ENCODE data around the gene EHMT1.

EHMT1 gene

DNA sequence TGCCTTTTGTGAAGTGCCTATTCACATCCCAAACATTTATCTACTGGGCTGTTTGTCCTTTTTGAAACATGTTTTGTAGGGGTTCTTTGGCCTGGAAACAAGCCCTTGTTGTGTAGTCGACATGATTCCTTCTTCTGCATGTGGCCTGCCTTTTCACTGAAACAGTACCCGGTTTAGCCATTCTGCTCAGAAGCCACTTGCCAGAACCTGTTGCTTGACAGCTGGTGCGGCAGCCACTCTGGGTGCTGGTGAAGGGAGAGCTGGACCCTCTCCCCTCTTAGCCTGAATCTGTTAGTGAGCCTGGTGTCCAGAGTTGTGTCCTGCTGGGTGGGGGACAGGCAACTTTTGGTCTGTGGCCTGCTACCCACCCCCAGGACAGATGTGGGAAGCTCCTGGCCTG, 129.9 kb downstream of the EHMT1 start:
- no peak for DNase-seq

DNA sequence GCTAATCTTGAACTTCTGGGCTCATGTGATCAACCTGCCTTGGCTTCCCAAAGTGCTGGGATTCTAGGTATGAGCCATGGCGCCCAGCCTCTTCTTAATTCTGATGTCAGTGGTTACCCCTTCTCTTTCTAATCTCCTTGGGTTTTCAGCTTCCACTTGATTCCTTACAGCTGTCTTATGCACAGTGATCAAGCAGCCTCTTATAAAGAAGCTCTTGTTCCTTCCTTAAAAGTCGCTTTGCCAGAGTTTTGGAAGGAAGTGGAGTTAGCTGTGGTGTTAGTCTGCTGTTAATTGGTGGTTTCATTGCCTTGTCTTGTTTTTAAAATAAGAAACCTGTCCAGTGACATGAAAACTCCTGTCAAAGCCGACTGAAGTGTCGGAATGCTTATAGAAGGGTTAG, 130.7 kb downstream of the EHMT1 start:
- no peak for DNase-seq

DNA sequence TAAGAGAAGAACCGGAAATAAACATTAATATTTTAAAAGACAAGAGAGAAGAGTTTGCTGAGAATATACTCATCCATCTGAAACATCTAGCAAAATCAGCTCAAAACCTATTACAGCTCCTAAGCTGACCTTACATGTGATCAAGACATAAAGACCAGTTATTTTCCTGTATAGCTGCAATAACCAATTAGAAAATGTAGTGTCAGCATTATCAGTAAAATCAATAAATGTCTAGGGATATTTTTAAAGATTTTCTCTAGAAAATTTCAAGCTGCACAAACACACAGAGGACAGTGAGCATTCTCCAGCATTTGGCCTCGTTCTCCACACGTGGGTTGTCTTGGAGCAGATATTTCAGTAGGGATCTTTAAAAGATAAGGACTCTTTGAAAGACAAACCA, 131.2 kb downstream of the EHMT1 start:
- DNase-seq = no peak

DNA sequence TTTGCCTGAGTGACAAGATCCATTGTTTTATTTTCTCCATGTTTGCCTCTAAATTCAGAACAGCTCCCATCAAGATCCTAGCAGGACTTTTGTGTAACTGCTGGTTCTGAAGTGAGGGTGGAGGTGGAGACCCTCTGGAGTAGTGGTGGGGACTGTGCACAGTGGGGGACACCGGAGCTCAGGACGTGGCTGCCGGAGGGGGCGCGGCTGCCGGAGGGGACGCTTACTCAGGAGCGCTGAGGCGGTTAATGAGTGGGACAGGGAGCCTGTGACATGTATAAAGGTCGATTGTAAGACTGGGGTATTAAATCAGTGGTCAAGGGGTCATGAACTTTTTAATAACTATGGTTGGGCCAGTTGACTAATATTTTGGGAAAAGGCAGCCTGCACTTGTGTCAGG, 131.8 kb downstream of the EHMT1 start:
- DNase-seq = no peak

DNA sequence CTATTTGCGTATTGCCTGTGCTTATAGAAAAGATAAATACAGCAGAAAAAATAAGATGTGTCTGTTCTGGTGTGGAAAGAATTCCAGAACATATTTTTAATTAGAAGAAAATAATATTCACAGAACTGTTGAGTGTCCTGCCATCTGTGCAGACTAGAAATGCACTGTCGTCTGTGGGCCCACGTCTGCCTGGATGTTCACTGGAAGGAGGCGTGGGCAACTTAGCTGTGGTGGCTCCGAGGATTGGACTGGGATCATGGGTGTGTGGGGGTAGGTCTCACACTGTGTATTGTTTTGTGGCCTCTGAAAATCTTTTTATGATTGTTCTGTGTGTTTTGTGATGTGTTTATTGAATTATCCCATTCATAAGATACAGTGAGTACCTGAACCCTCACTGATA, 132.8 kb downstream of the EHMT1 start:
- DNase-seq = no peak

DNA sequence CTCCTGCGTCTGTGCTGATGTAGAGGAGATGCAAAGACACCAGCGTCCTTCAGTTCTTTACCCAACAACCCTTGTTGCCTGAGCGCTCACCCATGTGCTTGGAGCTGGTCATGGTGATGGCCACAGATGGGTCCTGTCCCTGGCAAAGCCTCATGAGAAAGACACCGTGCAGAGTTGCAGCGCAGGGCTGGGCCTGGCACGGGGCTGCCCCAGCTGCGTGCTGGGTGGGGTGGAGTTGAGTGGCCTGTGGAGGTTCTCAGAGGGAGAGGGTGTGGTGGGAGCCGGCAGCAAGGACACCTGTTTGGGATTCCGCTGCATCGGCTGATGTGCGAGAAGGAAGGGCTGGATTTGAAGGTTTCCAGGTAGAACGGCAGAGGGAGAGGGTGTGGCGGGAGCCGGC, 133.6 kb downstream of the EHMT1 start:
- no peak for DNase-seq

DNA sequence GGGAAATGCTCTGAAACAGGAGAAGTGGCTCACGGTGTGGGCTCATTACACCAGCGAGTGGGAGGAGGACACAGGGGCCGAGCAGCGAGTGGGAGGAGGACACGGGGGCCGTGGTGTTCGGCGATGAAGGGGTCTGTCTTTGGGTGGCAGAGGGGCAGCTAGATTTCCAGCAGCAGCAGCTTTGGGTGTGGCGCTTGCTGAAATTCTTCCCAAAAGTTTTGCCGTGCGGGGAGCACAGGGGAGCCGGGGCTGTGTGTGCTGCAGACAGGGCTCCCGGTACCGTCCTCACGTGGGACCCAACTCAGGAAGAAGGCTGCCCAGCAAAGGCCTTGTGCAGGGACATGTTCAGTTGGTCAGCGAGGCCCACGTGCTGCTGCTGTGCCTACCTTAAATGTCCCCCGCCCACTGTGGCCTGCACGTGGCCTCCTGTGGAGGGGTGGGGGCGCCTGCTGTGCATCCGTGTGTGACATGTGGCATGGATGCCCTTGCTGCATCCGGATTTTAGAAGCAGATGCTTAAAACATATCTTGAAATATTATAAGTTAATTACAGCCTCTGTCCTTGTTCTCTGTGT, 134.5 kb downstream of the EHMT1 start:
- no peak for DNase-seq

DNA sequence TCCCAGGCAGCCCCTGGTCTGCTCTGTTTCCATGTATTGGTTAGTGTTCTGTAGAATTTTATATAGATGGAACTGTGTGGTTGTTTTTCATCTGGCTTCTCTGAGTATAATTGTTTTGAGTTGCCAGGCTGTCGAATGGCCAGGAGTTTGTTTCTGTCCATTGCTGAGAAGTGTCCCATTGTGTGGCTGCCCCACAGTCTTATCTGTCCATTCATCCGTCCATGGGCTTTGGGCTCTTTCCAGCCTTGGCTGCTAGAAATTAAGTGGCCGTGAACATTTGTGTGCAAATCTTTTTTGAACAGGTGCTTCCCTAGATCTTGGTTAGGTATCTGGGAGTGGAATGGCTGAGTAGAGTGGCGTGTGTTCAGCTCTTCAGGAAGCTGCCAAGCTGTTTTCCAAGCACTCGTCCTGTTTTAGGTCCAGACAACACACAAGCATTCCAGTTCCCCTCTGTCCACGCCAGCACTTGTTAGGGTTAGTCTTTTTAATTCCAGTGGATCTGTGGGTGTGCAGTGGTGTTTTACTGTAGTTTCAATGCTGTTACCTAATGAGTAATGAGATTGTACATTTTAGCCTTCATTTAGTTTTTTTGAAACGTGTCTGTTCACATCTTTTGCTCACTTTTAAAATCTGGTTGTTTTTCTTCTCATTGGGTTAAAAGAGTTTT, 136.6 kb downstream of the EHMT1 start:
- no peak for DNase-seq

DNA sequence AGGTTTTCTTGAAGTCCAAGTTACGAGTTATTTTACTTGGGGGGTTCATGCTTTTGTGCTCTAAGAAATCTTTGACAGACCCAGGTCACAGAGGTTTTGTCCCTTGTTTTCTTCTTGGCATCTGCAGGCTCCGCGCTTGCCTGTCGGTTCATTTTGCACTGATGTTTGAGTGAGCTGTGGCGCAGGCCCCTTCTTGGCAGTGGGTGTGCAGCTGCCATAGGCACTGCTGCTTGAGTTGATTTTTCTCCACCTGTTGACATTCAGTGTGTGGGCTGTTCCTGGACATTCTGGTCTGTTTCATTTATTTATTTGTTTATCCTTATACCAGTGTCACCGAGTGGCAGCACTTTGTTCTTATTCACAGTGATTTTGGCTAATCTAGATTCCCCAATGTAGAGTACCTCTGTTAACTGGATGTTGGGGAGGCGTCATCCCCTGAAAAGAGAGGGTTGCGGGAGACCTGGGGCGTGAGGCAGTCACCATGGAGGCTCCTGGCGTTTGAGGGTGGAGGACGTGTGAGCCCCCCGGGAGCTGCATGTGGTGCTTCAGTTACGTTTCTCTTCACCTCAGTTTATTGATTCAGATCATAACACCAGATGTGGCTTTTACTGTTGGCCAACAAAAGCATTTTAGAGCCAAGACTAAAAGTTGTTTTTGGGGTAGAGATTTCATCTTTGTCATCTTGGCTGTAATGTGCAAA, 137.4 kb downstream of the EHMT1 start:
- DNase-seq = no peak

DNA sequence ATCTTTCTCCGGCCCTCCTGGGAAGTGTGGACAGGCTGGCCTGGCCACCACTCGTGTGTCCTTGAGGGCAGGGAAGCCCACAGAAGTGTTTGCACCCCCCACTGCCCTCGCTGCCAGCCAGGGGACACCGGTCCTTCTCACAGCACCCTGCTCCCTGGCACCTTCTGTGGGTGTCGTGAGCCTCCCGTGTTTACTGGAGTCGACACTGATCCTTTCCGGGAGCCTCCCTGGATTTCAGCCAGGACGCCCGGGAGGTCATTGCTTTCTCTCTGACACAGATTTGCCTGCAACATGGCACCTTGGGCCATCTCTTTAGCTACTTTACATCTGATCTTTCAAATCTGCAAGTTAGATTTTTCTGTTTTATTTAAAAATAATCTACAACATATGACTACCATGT, 138.3 kb downstream of the EHMT1 start:
- DNase-seq = no peak

DNA sequence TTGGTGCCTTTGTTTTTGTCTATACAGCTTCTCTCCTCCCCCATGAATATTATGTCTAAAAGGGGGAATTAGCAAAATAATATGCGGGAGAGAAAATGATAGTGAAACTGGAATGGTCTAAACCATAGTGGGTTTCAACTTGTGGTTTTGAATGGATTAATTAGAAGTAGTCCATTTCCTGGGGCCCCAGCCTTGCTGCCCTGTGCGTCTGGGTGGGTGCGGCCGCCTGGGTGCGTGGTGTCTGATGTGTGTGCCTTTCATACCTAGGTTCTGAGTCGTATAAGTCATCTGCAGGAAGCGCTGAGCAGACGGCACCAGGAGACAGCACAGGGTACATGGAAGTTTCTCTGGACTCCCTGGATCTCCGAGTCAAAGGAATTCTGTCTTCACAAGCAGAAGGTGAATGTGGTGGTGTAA, 138.8 kb downstream of the EHMT1 start:
- DNase-seq = no peak

DNA sequence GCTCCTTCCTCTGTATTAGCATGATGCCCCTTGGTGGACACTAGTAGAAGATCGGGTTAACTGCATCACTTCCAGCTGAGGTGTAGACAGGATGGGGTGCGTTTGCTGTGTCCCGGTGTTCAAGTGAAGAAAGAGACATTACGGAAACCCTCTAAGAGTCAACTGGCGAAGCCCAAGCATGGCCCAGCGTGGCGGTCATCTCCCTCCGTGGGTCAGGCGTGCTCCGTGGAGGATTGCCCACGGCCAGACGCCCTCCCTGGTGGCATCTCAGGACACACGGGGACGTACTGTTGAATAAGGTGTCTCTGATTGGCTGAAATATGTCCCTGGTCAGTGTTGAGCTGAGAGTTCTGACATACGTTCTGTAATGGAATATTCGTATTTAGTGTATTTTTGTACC, 139.3 kb downstream of the EHMT1 start:
- DNase-seq = no peak

DNA sequence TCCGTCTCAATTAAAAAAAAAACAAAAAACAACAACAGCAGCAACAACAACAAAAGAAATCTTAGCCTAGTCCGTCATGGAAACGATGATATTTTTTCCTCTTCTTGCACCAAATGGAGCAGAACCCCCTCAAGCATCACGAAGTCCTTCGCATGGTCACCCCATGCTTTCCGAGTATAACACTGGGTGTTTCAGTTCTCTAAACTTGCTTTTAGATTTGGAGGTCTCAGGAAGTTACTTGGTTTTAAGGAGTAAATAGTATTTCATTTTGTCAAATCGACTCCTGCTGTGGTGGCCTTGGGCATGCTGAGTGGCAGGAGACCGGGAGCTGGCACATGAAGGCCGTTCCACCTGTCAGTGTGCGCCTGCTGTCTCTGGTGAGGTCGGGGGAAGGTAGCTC, 140.3 kb downstream of the EHMT1 start:
- no peak for DNase-seq

DNA sequence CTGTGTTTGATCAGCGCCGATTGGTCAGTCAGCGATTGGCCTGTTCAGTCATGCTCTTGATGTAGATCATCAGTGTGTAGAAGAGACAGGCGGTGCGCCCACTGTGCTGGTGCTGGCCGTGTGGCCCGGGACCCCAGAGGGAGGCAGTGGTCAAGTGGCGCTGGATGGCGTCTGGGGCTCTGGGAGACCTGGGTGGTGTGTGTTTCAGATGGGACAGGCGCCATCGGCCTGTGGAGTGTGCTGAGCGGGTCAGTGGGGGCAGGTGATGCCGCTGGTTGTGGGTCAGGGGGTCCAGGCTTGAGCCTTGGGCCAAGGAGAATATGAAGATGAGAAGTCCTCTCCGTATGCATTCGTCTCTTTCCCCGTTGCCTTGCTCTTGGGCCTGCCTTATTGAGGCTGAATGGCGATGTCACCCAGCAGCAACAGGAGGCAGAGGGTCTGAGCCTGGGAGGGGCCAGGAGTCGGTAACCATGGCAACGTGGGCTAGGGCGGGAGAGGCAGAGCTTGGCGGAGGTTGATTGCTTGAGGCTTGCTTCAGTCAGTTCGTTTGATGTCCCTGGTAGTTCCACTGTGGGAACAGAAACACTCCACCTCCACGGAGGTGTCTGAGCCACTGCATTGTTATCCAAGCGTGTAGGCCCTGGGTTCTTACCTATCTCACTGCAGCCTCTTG, 141.0 kb downstream of the EHMT1 start:
- no peak for DNase-seq

DNA sequence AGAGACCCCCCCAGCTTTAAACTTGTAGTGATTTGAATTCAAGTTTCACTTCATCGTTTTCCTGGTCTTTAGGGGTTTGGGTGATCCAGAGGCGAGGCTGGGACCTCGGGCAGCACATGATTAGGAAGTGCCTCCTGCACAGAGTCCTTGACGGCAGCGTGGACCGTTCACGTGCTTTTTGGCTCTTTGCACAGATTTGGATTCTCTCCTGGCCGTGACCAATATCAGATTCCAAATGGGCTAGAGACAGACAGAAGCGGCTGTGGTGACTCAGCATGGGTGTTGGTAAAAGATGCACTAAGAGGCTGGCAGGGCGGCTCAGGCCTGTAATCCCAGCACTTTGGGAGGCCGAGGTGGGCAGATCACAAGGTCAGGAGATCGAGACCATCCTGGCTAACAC, 141.6 kb downstream of the EHMT1 start:
- DNase-seq = no peak

DNA sequence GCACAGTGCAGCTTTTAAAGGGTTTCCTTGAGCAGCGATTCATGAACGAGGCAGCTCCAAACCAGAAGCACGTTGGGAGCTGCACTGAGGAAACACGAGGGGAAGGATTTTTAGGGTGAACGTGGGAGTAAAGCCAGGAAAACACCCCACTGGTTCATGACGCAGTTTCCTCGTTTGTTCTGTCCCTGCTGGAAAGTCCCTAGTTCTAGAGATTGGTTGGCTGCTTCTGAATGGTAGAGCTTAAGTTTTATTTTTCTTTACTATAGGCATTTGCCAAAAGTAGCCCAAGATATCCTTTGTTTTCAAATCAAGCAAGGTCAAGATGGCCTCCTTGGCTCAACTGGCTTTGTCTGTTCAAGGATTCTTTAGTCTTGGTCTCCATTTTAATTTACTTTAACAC, 142.2 kb downstream of the EHMT1 start:
- no peak for DNase-seq

DNA sequence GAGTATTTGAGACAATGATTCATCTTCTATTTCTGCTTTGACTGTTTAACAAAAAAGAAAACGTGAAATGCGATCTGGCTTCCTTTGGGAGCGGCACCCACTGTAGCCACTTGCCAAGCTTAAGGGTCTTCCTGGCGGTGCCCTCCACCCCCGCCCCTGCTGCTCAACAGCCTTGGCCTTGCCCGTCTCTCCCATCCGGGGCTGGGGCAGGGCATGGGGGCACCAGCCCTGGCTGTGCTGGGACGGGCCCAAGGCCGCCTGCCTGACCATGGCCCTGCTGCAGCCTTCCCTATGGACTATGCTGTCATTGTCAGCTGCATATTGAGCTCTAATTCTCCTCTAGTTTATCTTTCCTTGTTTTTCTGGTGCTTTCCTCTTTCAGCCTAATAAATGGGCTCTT, 143.0 kb downstream of the EHMT1 start:
- DNase-seq = no peak

DNA sequence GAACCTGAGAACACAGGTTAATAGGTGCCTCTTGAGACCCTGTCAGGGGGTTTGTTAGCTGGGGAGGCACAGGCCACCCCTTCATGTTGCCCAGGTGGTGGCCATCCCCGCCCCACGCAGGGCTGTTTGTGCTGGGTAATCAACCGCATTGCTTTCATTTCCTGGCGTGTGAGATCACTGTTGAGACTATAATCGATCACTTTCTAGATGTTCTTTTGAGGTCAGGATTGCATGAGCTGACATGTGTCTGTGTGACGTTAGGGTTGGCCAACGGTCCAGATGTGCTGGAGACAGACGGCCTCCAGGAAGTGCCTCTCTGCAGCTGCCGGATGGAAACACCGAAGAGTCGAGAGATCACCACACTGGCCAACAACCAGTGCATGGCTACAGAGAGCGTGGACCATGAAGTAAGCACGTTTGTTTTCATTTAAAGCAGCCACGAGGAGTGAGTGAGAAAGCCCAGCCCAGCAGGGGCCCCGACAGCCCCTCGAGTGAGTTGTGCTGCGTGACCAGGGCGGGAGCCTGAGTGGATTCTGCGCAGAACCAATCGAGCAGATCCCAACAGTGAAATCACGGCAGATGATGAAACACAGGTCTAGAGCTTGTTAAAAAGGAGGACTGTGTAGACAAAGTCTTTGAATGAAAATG, 143.7 kb downstream of the EHMT1 start:
- DNase-seq = no peak

DNA sequence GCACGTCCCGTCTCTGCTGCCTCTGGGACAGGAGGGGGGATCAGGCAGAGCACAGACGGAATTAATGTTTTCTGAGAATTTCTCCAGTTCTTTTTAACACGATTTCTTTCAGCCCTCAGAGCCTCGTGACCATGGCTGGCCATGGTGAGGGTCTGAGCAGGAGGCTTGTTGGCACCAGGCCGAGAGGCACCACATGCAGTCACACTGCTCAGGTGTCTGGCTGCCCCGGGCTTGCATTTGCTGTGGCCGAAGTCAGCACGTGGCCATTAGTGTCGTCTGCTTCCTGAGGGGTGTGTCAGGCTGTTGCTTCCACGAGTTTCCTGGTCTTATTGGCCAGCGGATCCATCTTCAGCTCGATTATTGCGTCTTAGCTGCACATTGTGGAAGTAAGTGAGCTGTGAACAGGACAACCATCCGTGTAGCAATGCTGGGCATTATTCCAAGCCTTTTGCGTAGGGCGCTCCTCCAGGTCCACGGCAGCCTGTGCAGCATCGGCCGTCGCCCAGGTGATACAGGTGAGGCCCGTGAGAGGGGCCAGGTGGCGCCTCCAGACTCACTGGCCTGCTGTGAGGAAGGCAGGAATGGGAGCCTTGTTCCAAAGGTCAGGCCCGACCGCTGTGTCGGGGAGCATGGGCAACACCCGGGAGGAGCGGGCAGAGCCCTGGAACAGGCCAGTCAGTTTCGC, 144.6 kb downstream of the EHMT1 start:
- DNase-seq = no peak

DNA sequence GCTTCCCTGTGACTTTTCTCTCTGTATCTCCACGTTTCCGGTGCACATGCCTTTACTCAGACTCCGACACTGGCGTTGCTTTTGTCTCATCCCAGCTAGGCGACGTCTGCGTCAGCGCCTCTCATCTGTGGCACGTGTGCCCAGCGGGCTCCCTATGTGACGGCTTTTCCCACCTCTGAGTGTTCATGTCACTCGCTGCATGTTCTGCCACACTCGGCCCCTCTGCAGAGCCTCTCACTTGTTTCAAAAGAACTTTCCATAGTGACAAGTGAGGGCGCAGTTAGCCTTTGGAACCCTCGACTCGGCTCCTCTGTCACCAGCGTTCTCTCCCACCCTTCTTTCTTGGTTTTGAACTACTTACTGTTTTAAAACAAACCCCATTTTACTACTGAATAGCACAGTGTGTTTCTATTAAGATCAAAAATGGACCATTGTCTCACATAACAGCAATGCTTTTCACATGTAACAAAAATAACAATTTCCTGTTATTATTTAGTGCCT, 145.4 kb downstream of the EHMT1 start:
- DNase-seq = no peak

DNA sequence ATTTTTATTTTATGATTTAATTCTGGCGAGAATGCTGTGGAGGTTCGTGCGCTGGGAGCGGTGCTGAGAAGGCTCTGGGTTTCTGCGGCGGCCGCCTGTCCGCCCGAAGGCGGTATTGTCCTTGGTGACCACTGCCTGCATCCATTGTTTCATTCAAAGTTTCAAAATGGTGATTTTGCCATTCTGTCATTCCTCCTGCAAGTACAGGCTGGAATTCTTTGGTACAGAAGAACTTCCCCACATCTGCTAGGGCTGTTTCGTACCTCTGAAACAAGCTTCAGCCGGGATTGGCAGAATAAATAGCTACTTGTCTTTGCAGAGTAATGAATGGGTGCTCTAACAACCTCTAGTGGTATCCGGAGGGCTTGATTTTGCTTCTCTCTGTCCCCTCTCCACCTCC, 146.2 kb downstream of the EHMT1 start:
- no peak for DNase-seq

DNA sequence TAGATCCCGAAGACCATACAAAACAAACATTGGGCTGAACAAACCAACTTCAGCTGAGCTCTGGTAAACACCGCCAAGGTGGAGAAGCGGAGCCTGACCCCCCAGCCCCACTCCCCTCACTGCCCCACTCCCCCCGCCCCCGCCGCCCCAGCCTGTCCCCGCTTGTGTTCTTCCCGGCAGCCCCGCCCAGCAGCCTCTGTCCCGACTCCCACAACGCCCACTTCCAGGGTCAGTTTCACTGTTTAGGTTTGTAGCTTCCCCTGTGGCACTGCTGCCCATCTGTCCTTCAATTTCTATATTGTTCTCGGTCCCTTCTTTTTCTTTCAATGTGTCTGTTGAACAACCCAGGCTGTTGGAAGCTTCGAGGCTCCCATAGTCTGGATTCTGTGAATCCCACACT, 146.7 kb downstream of the EHMT1 start:
- no peak for DNase-seq

DNA sequence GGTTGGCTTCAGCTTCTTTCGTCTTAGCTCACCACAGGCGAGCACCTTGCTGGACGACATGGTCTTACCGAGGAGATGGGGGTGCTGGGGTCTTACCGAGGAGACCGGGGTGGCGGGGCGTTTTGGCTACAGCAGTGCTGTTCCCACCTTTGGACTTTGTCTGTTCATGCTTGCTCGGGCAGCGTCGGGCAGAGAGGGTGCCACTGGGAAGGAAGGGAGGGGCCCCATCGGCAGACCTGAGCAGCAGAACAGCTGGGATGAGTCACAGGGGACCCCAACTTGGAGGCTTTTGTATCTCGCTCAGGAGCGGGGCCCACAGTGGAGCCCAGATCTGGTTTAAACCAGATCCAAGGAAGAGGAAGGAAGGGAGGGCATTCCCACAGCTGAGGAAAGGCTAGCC, 152.8 kb downstream of the EHMT1 start:
- no peak for DNase-seq
